Measurements from ENCODE around the gene FCHO2.

Gene FCHO2

GRCh38 chr5:73032635-73033034 lies 76.8 kb downstream of the FCHO2 start:
- no peak for ATAC-seq
- Mint-ChIP-seq H3K27ac (no peak overlapping the region), H3K4me3 (no peak overlapping the region), H3K36me3 (no peaks in the 10 kb centered on the region), H3K4me1 (no peaks in the 10 kb centered on the region), H3K9me3 (no peaks in the 10 kb centered on the region), H3K27me3 (no peaks in the 10 kb centered on the region)

DNA sequence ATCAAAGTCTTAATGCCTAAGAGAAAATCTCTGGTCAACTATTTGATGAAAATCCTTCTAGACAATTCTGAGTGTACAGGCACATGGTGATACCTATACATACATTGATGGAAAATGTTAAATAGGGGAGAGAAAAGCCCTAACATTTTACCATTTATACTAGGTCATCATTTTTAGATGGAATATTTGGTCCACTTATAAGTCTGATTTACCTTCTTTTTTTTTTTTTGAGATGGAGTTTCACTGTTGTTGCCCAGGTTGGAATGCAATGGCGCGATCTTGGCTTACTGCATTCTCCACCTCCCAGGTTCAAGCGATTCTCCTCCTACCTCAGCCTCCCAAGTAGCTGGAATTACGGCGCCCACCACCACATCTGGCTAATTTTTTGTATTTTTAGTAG lies 81.7 kb downstream of the FCHO2 start:
- H3K4me3 Mint-ChIP-seq, result no peak overlapping the region
- H3K27ac Mint-ChIP-seq, result no peak overlapping the region
- H3K27me3 Mint-ChIP-seq, result no peaks in the 10 kb centered on the region
- no peaks in the 10 kb centered on the region for H3K4me1 Mint-ChIP-seq
- ATAC-seq, result no peak
- H3K36me3 Mint-ChIP-seq, result no peaks in the 10 kb centered on the region
- no peaks in the 10 kb centered on the region for H3K9me3 Mint-ChIP-seq

- Mint-ChIP-seq H3K27me3 (no peaks in the 10 kb centered on the region), H3K9me3 (peaks cover 3% of the 10 kb centered on the region), H3K36me3 (peaks cover 4% of the 10 kb centered on the region), H3K4me1 (no peaks in the 10 kb centered on the region), H3K4me3 (no peak overlapping the region), H3K27ac (no peak overlapping the region)
- no peak for ATAC-seq
Measured at GRCh38 chr5:73039082-73039481, 83.2 kb downstream of the FCHO2 start.

DNA sequence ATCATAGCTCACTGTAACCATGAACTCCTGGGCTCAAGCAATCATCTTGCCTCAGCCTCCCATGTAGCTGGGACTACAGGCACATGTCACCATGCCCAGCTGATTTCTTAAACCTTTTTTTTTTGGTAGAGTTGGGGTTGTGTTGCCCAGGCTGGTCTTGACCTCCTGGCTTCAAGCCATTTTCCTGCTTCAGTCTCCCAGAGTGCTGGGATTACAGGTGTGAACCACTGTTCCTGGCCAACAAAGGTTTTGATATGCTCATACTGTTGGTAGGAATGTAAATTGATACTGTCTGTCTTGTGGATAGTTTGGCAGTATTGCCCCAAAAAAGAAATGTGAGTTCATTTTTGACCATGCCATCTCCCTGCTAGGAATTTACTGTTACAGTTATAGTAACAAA lies 87.2 kb downstream of the FCHO2 start:
- no peak overlapping the region for H3K27ac Mint-ChIP-seq
- peaks cover 31% of the 10 kb centered on the region for H3K36me3 Mint-ChIP-seq
- H3K9me3 Mint-ChIP-seq, result peaks cover 12% of the 10 kb centered on the region
- no peaks in the 10 kb centered on the region for H3K27me3 Mint-ChIP-seq
- no peak for ATAC-seq
- no peaks in the 10 kb centered on the region for H3K4me1 Mint-ChIP-seq
- H3K4me3 Mint-ChIP-seq, result no peak overlapping the region

DNA sequence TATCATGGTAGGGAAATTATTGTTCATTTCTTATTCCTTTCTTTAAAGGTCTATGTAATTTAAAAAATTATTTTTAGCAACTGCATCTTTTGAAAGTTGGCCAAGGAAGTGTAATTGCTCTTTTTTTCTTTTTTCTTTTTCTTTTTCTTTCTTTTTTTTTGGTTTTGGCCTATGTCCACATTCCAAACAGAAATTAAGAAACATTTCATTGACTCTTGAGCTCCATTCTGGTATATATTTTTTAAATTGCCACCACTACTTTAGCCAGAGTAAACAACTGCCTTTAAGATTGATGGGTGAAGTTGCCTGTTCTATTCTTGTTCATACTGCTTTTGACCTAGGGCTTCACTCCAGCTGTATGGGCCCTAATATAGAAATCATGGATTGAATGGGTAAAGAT lies 88.7 kb downstream of the FCHO2 start:
- peaks cover 12% of the 10 kb centered on the region for H3K9me3 Mint-ChIP-seq
- ATAC-seq, result no peak
- peaks cover 38% of the 10 kb centered on the region for H3K36me3 Mint-ChIP-seq

DNA sequence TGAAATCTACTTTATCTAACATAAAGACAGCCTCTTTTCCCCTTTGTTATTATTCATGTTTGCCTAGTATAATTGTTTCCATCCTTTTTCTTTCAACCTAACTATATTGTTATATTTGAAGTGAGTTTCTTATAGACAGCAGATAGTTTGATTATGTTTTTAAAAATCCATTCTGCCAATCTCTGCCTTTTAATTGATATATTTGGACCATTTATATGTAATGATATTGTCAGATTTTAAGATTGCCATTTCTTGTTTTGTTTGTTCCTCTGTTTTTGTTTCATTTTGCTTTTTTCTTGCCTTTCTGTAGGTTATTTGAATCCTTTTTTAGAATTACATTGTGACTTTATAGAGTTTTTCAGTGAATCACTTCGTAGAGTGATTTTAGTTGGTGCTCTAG lies 89.8 kb downstream of the FCHO2 start:
- Mint-ChIP-seq H3K27ac (no peak overlapping the region), H3K4me1 (no peaks in the 10 kb centered on the region), H3K36me3 (peaks cover 38% of the 10 kb centered on the region), H3K27me3 (no peaks in the 10 kb centered on the region), H3K4me3 (no peak overlapping the region), H3K9me3 (peaks cover 12% of the 10 kb centered on the region)
- no peak for ATAC-seq

More for the DNA sequence above, 88.7 kb downstream of the FCHO2 start:
- Mint-ChIP-seq H3K4me3 (no peak overlapping the region), H3K4me1 (no peaks in the 10 kb centered on the region), H3K27ac (no peak overlapping the region), H3K27me3 (no peaks in the 10 kb centered on the region)

GRCh38 chr5:73061593-73061992 lies 105.8 kb downstream of the FCHO2 start:
- H3K36me3 Mint-ChIP-seq, result peaks cover 15% of the 10 kb centered on the region

GRCh38 chr5:73066466-73066865 lies 110.6 kb downstream of the FCHO2 start:
- no peak overlapping the region for H3K4me3 Mint-ChIP-seq
- H3K9me3 Mint-ChIP-seq, result no peaks in the 10 kb centered on the region
- H3K36me3 Mint-ChIP-seq, result peaks cover 18% of the 10 kb centered on the region
- no peak overlapping the region for H3K27ac Mint-ChIP-seq
- no peak for ATAC-seq
- H3K27me3 Mint-ChIP-seq, result no peaks in the 10 kb centered on the region
- no peaks in the 10 kb centered on the region for H3K4me1 Mint-ChIP-seq

More at GRCh38 chr5:73061593-73061992, 105.8 kb downstream of the FCHO2 start:
- Mint-ChIP-seq H3K27me3 (no peaks in the 10 kb centered on the region), H3K4me3 (no peak overlapping the region), H3K9me3 (no peaks in the 10 kb centered on the region), H3K27ac (no peak overlapping the region), H3K4me1 (no peaks in the 10 kb centered on the region)
- ATAC-seq, result no peak

DNA sequence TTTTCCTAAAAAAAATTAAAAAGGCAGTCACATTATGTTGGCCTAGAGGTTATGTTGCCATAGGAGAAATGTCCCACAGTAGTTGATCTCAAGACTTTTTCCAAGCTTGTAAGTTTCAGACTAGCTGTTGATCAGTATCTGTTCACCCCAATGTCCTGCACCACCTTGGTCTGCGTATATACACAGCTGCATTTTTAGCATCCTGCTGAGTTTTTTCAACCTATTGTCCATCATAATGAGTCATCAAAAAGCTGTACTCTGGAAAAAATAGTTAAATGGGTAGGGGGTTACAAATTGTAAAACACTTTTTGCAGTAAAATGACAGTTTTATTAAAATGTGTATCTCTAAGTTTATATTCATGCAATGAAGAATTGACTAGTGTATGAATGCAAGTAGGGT lies 111.4 kb downstream of the FCHO2 start:
- H3K27ac Mint-ChIP-seq, result no peak overlapping the region
- no peaks in the 10 kb centered on the region for H3K9me3 Mint-ChIP-seq
- no peaks in the 10 kb centered on the region for H3K4me1 Mint-ChIP-seq
- H3K27me3 Mint-ChIP-seq, result no peaks in the 10 kb centered on the region
- H3K4me3 Mint-ChIP-seq, result no peak overlapping the region
- no peak for ATAC-seq
- peaks cover 18% of the 10 kb centered on the region for H3K36me3 Mint-ChIP-seq

DNA sequence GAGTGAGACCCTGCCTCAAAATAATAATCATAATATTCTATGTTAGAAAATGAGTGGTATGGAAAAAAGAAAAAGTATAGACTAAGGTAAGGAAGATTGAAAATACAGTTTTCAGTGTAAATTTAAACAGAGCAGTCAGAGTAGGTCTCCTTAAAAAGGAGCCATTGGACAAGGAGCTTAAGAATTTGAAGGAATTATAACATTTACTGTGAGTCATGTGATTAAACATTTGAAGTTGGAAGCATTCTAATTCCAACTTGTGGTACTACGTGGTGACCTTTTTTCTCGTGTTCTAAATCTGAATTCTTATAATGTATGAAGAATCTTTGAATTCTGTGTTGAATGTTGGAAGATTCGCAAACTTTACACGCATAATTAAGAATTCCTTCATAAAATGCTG lies 125.3 kb downstream of the FCHO2 start:
- Mint-ChIP-seq H3K27me3 (no peaks in the 10 kb centered on the region), H3K36me3 (peaks cover 11% of the 10 kb centered on the region), H3K4me1 (no peaks in the 10 kb centered on the region), H3K9me3 (no peaks in the 10 kb centered on the region), H3K27ac (no peak overlapping the region), H3K4me3 (no peak overlapping the region)
- no peak for ATAC-seq

DNA sequence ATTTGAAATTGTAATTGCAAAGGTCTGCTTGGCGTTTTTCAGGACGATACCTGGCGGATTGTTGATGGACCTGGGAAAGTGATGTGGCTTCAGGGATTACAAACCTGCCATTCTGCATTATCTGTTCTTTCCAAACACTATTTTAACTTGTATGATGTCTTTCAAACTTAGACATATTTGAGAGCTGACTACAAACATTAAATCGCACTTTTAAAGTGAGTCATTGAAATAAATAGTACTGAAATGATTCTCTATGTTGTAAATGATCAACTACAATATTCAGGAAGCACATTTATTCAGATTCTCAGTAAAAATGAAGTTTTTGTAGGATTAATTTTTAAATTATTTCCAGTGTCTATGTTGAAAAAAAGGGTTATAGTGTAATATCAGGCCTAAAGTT lies 132.2 kb downstream of the FCHO2 start:
- Mint-ChIP-seq H3K4me1 (no peaks in the 10 kb centered on the region), H3K9me3 (no peaks in the 10 kb centered on the region), H3K27ac (no peak overlapping the region), H3K36me3 (peaks cover 15% of the 10 kb centered on the region), H3K4me3 (no peak overlapping the region), H3K27me3 (no peaks in the 10 kb centered on the region)
- no peak for ATAC-seq

DNA sequence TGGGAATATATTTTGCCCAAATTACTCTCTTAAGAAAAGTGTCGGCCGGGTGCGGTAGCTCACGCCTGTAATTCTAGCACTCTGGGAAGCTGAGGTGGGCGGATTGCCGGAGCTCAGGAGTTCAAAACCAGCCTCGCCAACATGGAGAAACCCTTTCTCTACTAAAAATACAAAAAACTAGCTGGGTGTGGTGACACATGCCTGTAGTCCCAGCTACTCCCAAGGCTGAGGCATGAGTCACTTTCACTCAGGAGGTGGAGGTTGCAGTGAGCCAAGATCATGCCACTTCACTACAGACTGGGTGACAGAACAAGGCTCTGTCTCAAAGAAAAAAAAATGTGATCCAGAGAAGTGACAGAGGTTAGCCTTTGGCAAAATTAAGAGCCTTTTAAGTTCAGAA lies 138.1 kb downstream of the FCHO2 start:
- no peaks in the 10 kb centered on the region for H3K27me3 Mint-ChIP-seq
- no peaks in the 10 kb centered on the region for H3K4me1 Mint-ChIP-seq
- no peak for ATAC-seq
- H3K9me3 Mint-ChIP-seq, result peaks cover 3% of the 10 kb centered on the region
- peaks cover 6% of the 10 kb centered on the region for H3K36me3 Mint-ChIP-seq
- H3K4me3 Mint-ChIP-seq, result no peak overlapping the region
- H3K27ac Mint-ChIP-seq, result no peak overlapping the region

- peaks cover 3% of the 10 kb centered on the region for H3K9me3 Mint-ChIP-seq
- no peaks in the 10 kb centered on the region for H3K27me3 Mint-ChIP-seq
- H3K4me3 Mint-ChIP-seq, result no peak overlapping the region
- no peaks in the 10 kb centered on the region for H3K4me1 Mint-ChIP-seq
- peaks cover 6% of the 10 kb centered on the region for H3K36me3 Mint-ChIP-seq
- ATAC-seq, result peak; percentile 58
- H3K27ac Mint-ChIP-seq, result no peak overlapping the region
Measured at GRCh38 chr5:73094415-73094814, 138.6 kb downstream of the FCHO2 start.

DNA sequence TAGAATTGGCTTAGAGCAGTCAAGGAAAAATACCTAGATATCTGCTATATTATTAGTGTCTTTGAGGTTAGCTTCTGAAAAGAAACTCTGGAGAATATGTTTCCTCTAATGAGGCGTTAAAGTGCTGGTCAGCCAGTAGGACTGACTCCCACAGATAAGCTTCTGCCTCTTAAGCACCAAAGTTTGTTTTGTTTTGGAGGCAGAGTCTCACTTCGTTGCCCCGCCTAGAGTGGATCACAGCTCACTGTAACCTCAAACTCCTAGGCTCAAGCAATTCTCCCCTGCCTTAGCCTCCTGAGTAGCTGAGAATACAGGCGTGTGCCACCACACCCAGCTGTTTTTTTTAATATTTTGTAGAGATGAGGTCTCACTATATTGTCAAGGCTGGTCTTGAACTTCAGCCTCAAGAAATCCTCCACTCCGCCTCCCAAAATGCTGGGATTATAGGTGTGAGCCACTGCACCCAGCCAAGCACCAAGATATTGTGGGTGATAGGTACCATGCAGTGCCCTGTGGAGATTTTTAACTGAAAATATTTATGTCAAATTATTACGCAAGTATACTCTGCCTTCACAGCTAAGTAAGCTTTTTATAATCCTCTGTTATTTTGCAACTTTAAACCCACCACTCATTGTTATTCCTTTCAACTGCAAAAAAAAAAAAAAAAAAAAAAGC lies 139.9 kb downstream of the FCHO2 start:
- Mint-ChIP-seq H3K27ac (no peak overlapping the region), H3K27me3 (no peaks in the 10 kb centered on the region), H3K9me3 (peaks cover 3% of the 10 kb centered on the region), H3K4me1 (peaks cover 8% of the 10 kb centered on the region), H3K36me3 (peaks cover 6% of the 10 kb centered on the region), H3K4me3 (no peak overlapping the region)
- no peak for ATAC-seq

GRCh38 chr5:73096239-73096575 lies 140.4 kb downstream of the FCHO2 start:
- ATAC-seq, result no peak
- peaks cover 3% of the 10 kb centered on the region for H3K36me3 Mint-ChIP-seq
- H3K4me1 Mint-ChIP-seq, result peaks cover 8% of the 10 kb centered on the region
- H3K27me3 Mint-ChIP-seq, result no peaks in the 10 kb centered on the region
- no peak overlapping the region for H3K4me3 Mint-ChIP-seq
- no peak overlapping the region for H3K27ac Mint-ChIP-seq
- H3K9me3 Mint-ChIP-seq, result peaks cover 3% of the 10 kb centered on the region

DNA sequence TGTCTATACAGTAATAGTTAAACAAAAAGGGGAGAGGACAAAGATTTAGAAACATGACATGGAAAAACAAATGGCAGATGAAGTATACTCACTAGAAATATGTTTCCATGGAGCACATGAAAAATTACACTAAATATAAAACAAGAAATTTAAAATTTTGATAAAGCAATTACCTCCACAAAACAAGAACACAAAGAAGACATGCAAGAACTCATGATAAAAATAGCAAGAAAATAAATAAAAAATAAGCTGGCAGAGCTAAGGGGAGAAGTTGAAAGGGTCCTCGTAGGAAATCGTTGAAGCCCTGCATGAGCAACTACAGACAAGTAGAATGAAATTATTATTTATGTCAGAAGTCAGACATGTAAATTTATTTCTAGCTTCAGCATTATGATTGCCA lies 141.9 kb downstream of the FCHO2 start:
- H3K27me3 Mint-ChIP-seq, result no peaks in the 10 kb centered on the region
- ATAC-seq, result no peak
- H3K4me1 Mint-ChIP-seq, result peaks cover 8% of the 10 kb centered on the region
- H3K9me3 Mint-ChIP-seq, result peaks cover 3% of the 10 kb centered on the region
- H3K27ac Mint-ChIP-seq, result no peak overlapping the region
- no peak overlapping the region for H3K4me3 Mint-ChIP-seq
- H3K36me3 Mint-ChIP-seq, result no peaks in the 10 kb centered on the region

DNA sequence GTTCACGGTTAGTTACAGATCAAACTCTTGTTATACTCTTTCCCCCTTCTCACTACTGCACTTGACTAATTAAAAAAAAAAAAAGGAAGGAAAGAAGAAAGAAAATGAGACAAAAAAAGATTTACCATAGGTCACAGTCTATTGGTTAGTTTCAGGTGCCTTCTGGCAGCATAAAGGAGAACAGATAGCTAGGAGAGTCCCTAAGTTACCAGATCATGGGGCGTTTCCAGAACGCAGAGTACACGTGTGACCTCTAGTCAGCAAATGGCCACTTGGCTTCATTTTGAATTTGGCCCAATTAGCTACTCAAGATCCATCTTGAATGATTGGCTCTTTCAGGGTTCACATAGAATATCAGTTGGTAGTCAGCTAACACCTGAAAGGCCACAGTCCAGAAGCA lies 144.3 kb downstream of the FCHO2 start:
- Mint-ChIP-seq H3K4me3 (no peak overlapping the region), H3K27me3 (no peaks in the 10 kb centered on the region), H3K27ac (no peak overlapping the region), H3K9me3 (peaks cover 3% of the 10 kb centered on the region), H3K36me3 (no peaks in the 10 kb centered on the region), H3K4me1 (peaks cover 8% of the 10 kb centered on the region)
- peak; percentile 71 for ATAC-seq

All from stimulated activated memory B cell treated with anti-CD40 and anti-IgM and Interleukin-4, amounts not matched to agents 10 μg/mL and 1 μg/mL and 100 μg/mL, for 72 hours (primary cell).